Naive thymus-derived CD4-positive, alpha-beta T cell (primary cell): ENCODE data around the gene AAMDC. TPM values are rescaled to one million over a fixed set of nuclear protein-coding genes. Genes with fewer than 3 reads are reported as not detected.
"Not testable (repeated sequence)": the region's sequence is repeated elsewhere in the genome, so short reads cannot be mapped to it uniquely, and the experiment has no call there.

ENCODE experiments used
- ATAC-seq: fragments of 150-1000 bp; cut with Tn5 transposase; 2 replicates; pipeline ENCODE4 v1.10.0; 2021; ENCODE audit warnings: mild to moderate bottlenecking, moderate library complexity
- CTCF ChIA-PET: fragments of 350-600 bp; sonication (Branson Sonifier 250); formaldehyde crosslinking; loops from one replicate; lab custom pipeline; 2021; ENCODE audit warnings: antibody characterized with exemption; lab: Charles Lee
- POLR2A ChIA-PET: fragments of 350-600 bp; sonication (Branson Sonifier 250); formaldehyde crosslinking; loops from one replicate; lab custom pipeline; 2021; ENCODE audit warnings: antibody characterized with exemption, inconsistent platforms; lab: Charles Lee
- DNase-seq, 9 donors: peaks; one replicate each; pipeline versions ENCODE4 v3.0.0 to v3.0.0-alpha.2; 2020 to 2022; ENCODE audit warnings: mixed read lengths in 1 of 9
- H3K27ac ChIP-seq: one replicate; pipeline ENCODE4 v1.7.0; 2013; ENCODE audit warnings: mild to moderate bottlenecking, low read depth, low read length, moderate library complexity
- H3K27me3 ChIP-seq, 2 donors: one replicate each; pipeline ENCODE4 v1.7.0; 2013; ENCODE audit warnings: low read length in 2 of 2, mild to moderate bottlenecking in 2 of 2, moderate library complexity in 2 of 2; ENCODE audit not compliant: control insufficient read depth in 2 of 2, insufficient read depth in 2 of 2
- H3K36me3 ChIP-seq, 3 experiments: 1 replicate in 2 of 3; 2 replicates in 1 of 3; pipeline ENCODE4 v1.7.0; 2013; ENCODE audit warnings: low read length in 3 of 3, mild to moderate bottlenecking in 3 of 3, moderate library complexity in 1 of 3; ENCODE audit not compliant: insufficient read depth in 3 of 3, control insufficient read depth in 2 of 3
- H3K4me1 ChIP-seq, 2 donors: one replicate each; pipeline ENCODE4 v1.7.0; 2013; ENCODE audit warnings: low read length in 2 of 2, mild to moderate bottlenecking in 2 of 2, moderate library complexity in 1 of 2; ENCODE audit not compliant: control insufficient read depth in 2 of 2, insufficient read depth in 2 of 2
- H3K4me3 ChIP-seq: 2 replicates; pipeline ENCODE4 v1.7.0; 2013; ENCODE audit warnings: mild to moderate bottlenecking, low read length
- H3K9me3 ChIP-seq, 3 experiments: 1 replicate in 2 of 3; 2 replicates in 1 of 3; pipeline ENCODE4 v1.7.0; 2013; ENCODE audit warnings: low read length in 3 of 3; ENCODE audit not compliant: control insufficient read depth in 2 of 3
- H3K27ac Mint-ChIP-seq, 9 donors: one replicate each; pipeline ENCODE4 v1.8.0; 2020 to 2022; ENCODE audit warnings: mixed read lengths in 9 of 9, mild to moderate bottlenecking in 8 of 9, moderate library complexity in 5 of 9, inconsistent platforms in 2 of 9
- H3K27me3 Mint-ChIP-seq, 5 donors: one replicate each; pipeline ENCODE4 v1.8.0; 2021 to 2022; ENCODE audit warnings: mixed read lengths in 5 of 5, mild to moderate bottlenecking in 1 of 5
- H3K36me3 Mint-ChIP-seq, 5 donors: one replicate each; pipeline ENCODE4 v1.8.0; 2020 to 2022; ENCODE audit warnings: mixed read lengths in 5 of 5, mild to moderate bottlenecking in 3 of 5, inconsistent platforms in 1 of 5
- H3K4me1 Mint-ChIP-seq, 7 donors: one replicate each; pipeline ENCODE4 v1.8.0; 2020 to 2022; ENCODE audit warnings: mixed read lengths in 7 of 7, mild to moderate bottlenecking in 3 of 7, inconsistent platforms in 1 of 7
- H3K4me3 Mint-ChIP-seq, 10 donors: one replicate each; pipeline ENCODE4 v1.8.0; 2020 to 2022; ENCODE audit warnings: mild to moderate bottlenecking in 10 of 10, mixed read lengths in 10 of 10, moderate library complexity in 6 of 10, inconsistent platforms in 2 of 10
- H3K9me3 Mint-ChIP-seq, 11 donors: one replicate each; pipeline ENCODE4 v1.8.0; 2020 to 2022; ENCODE audit warnings: mixed read lengths in 11 of 11, mild to moderate bottlenecking in 4 of 11, inconsistent platforms in 1 of 11, moderate library complexity in 1 of 11
- intact Hi-C, 2 donors: fragments of 100-400 bp; cut with micrococcal nuclease; formaldehyde crosslinking; loops; one replicate each; pipeline ENCODE4 v1.15.1; 2023
- polyA plus RNA-seq, 2 donors: library from polyadenylated mRNA; unstranded; fragments of 300-500 nt; fragmentation: Illumina TruSeq; gene quantifications; one replicate each; pipeline ENCODE4 v1.2.3, GENCODE V29; 2021
- total RNA-seq, 6 experiments: library from RNA in 5 of 6; stranded (reverse) in 5 of 6; gene quantifications; 1 replicate in 5 of 6; 2 replicates in 1 of 6; pipeline ENCODE4 v1.2.3 and lab custom pipeline; 2021 to 2026

AAMDC gene
- total and polyA plus RNA-seq, 7 experiments from 2014 or later: 5.2 to 25.5 (median 8.6) TPM

DNA sequence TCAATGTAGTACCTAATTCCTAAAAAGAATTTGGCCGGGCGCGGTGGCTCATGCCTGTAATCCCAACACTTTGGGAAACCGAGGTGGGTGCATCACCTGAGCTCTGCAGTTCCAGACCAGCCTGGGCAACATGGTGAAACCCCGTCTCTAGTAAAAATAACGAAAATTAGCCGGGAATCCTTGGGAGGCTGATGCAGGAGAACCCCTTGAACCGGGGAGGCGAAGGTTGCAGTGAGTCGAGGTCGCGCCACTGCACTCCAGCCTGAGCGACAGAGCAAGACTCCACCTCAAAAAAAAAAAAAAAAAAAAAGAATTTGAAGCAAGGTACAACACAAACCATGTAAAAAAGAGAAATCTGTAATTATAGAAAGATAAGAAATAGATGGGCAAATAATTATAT, 1.2 kb downstream of the AAMDC start:
- H3K4me3 ChIP-seq, H3K9me3 Mint-ChIP-seq, DNase-seq, ATAC-seq, POLR2A ChIA-PET, H3K27me3 Mint-ChIP-seq, CTCF ChIA-PET, H3K27me3 ChIP-seq, H3K9me3 ChIP-seq, H3K27ac ChIP-seq, H3K27ac Mint-ChIP-seq, H3K36me3 Mint-ChIP-seq: not testable (repeated sequence)
- Mint-ChIP-seq H3K4me1 (peaks cover 15 to 35% (median 28%) of the 10 kb centered on the region in 7 donors), H3K4me3 (peak overlapping the region in 1 of 10 donors; percentile 5)
- intact Hi-C loops: loop anchor here (5.0 to 10.0 kb wide), 3 partner anchors 645 to 1377 kb away; partner anchors contain the start of genes ACER3 (in 1 of the 2) and EMSY (in 1 of the 2)
- Histone ChIP-seq H3K4me1 (peaks cover 19 to 25% of the 10 kb centered on the region in 2 donors), H3K36me3 (peaks cover 0 to 10% (median 0%) of the 10 kb centered on the region in 3 experiments)

DNA sequence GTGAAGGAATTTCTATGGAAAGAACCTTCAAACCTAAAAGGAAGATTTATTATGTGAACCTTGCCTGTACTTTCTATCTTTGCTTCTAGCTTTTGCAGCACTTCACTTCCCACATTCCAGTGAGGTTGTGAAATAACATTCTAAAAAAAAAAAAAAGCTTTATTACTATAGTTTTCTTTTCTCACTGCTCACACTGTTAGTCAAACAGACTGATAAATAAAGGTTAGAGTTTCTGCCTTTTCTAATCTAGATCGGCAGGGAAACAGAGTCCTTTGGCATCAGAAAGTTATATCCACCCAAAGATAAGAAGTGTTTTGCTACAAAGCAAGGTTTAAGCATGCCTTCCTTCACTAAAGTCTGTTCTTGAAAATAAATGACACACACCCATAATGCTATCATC, 2.8 kb downstream of the AAMDC start:
- CTCF ChIA-PET: no interaction called here
- no peaks in the 10 kb centered on the region for H3K27me3 ChIP-seq
- H3K4me3 Mint-ChIP-seq: no peak overlapping the region
- H3K9me3 ChIP-seq: no peaks in the 10 kb centered on the region
- no peak overlapping the region for H3K27ac Mint-ChIP-seq
- H3K36me3 Mint-ChIP-seq: peaks cover 0 to 1% (median under 1%) of the 10 kb centered on the region in 5 donors
- H3K27me3 Mint-ChIP-seq: peaks cover 0 to 2% (median 0%) of the 10 kb centered on the region in 5 donors
- POLR2A ChIA-PET: interaction anchor here (1.0 kb wide), 1 partner anchor 171 kb away, joined by 4 read pairs; the partner anchor contains the start of gene INTS4
- H3K27ac ChIP-seq: no peak overlapping the region
- H3K36me3 ChIP-seq: peaks cover 0 to 10% (median 0%) of the 10 kb centered on the region in 3 experiments
- no peak overlapping the region for H3K4me3 ChIP-seq
- H3K4me1 Mint-ChIP-seq: peaks cover 7 to 21% (median 14%) of the 10 kb centered on the region in 7 donors
- no peaks in the 10 kb centered on the region for H3K9me3 Mint-ChIP-seq
- H3K4me1 ChIP-seq: peaks cover 9 to 10% of the 10 kb centered on the region in 2 donors
- no peak for DNase-seq
- intact Hi-C loops: loop anchor here (5.0 to 10.0 kb wide), 3 partner anchors 644 to 1379 kb away; partner anchors contain the start of genes ACER3 (in 1 of the 2) and EMSY (in 1 of the 2)
- ATAC-seq: no peak

DNA sequence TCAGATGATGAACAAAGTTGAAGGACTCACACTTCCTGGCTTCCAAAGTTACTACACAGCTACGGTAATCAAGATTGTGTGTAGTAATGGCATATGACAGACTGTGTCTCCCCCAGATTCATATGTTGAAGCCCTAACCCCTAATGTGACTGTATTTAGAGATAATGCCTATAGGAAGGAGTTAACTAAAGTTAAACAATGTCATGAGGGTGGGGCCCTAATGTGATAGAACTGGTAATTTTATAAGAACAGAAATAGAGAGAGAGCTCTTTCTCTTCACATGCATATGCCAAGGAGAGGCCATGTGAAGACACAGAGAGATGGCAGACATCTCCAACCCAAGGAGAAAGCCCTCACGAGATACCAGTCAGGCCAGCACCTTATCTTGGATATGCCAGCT, 8.0 kb downstream of the AAMDC start:
- H3K27me3 Mint-ChIP-seq: no peaks in the 10 kb centered on the region
- H3K4me3 Mint-ChIP-seq: no peak overlapping the region
- Histone ChIP-seq H3K36me3 (no peaks in the 10 kb centered on the region), H3K27me3 (no peaks in the 10 kb centered on the region), H3K4me3 (no peak overlapping the region), H3K27ac (no peak overlapping the region), H3K4me1 (no peaks in the 10 kb centered on the region), H3K9me3 (no peaks in the 10 kb centered on the region)
- ChIA-PET CTCF (no interaction called here), POLR2A (no interaction called here)
- H3K27ac Mint-ChIP-seq: no peak overlapping the region
- no peak for DNase-seq
- H3K36me3 Mint-ChIP-seq: peaks cover 0 to 11% (median 4%) of the 10 kb centered on the region in 5 donors
- no peak for ATAC-seq
- intact Hi-C loops: loop anchor here in 1 of 2 donors (10.0 kb wide), 1 partner anchor 1384 kb away; the partner anchor contains the start of gene EMSY
- H3K4me1 Mint-ChIP-seq: peaks cover 0 to 2% (median 0%) of the 10 kb centered on the region in 7 donors
- peaks cover 0 to 4% (median 0%) of the 10 kb centered on the region in 11 donors for H3K9me3 Mint-ChIP-seq

DNA sequence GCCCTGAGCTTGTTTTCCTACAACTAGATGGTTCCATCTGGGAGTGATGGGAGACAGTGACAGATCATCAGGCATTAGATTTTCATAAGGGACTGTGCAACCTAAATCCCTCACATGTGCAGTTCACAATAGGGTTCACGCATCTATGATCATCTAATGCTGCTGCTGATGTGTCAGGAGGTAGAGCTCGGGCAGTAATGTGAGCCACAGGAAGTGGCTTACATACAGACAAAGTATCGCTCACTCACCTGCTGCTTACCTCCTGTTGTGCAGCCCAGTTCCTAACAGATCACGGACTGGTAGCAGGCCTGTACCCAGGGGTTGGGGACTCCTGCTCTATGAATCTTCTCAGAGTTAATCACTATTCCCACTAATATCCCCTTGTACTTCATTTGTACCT, 12.4 kb downstream of the AAMDC start:
- no peak for DNase-seq
- H3K27me3 ChIP-seq: no peaks in the 10 kb centered on the region
- no peaks in the 10 kb centered on the region for H3K36me3 ChIP-seq
- no peaks in the 10 kb centered on the region for H3K27me3 Mint-ChIP-seq
- no peak for ATAC-seq
- H3K4me3 ChIP-seq: no peak overlapping the region
- H3K9me3 ChIP-seq: no peaks in the 10 kb centered on the region
- peaks cover 0 to 4% (median 0%) of the 10 kb centered on the region in 11 donors for H3K9me3 Mint-ChIP-seq
- no peaks in the 10 kb centered on the region for H3K4me1 ChIP-seq
- ChIA-PET CTCF (no interaction called here), POLR2A (no interaction called here)
- H3K27ac Mint-ChIP-seq: no peak overlapping the region
- no peak overlapping the region for H3K27ac ChIP-seq
- peaks cover 0 to 2% (median 0%) of the 10 kb centered on the region in 7 donors for H3K4me1 Mint-ChIP-seq
- intact Hi-C loops: no loop called here
- no peak overlapping the region for H3K4me3 Mint-ChIP-seq
- peaks cover 0 to 13% (median 4%) of the 10 kb centered on the region in 5 donors for H3K36me3 Mint-ChIP-seq

DNA sequence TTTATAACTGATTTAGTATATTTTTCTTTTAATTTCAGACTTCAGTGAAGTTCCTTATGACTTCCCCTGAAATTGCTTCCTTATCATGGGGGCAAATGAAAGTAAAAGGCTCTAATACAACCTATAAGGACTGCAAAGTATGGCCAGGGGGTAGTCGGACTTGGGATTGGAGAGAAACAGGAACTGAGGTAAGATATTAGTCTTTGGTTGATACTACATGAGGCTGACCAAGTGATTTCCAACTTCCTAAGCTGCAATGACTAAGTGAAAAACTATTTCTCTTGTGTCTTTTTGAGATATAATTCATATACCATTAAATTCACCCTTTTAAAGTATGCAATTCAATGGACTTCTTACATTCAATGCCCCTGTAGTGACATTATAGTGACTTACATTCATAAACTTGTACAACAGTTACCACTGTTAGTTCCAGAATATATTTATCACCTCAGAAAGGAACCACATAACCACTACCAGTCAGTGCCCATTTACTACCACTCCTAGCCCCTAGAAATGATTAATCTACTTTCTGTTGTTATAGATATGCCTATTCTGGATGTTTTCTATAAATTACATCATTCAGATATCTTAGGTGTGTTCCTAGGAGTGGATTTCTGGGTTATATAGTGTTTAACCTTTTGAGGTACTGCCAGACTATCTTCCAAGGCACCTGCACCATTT, 21.6 kb downstream of the AAMDC start:
- Mint-ChIP-seq H3K27me3 (no peaks in the 10 kb centered on the region), H3K9me3 (peaks cover 0 to 48% (median 13%) of the 10 kb centered on the region in 11 donors), H3K4me1 (no peaks in the 10 kb centered on the region), H3K27ac (no peak overlapping the region), H3K36me3 (peaks cover 16 to 70% (median 61%) of the 10 kb centered on the region in 5 donors), H3K4me3 (no peak overlapping the region)
- ATAC-seq (no peak), DNase-seq (no peak)
- POLR2A ChIA-PET: no interaction called here
- CTCF ChIA-PET: no interaction called here
- peaks cover 0 to 12% (median 0%) of the 10 kb centered on the region in 3 experiments for H3K36me3 ChIP-seq
- intact Hi-C loops: no loop called here
- no peak overlapping the region for H3K27ac ChIP-seq
- no peaks in the 10 kb centered on the region for H3K9me3 ChIP-seq
- H3K4me3 ChIP-seq: no peak overlapping the region
- H3K4me1 ChIP-seq: no peaks in the 10 kb centered on the region
- H3K27me3 ChIP-seq: no peaks in the 10 kb centered on the region

DNA sequence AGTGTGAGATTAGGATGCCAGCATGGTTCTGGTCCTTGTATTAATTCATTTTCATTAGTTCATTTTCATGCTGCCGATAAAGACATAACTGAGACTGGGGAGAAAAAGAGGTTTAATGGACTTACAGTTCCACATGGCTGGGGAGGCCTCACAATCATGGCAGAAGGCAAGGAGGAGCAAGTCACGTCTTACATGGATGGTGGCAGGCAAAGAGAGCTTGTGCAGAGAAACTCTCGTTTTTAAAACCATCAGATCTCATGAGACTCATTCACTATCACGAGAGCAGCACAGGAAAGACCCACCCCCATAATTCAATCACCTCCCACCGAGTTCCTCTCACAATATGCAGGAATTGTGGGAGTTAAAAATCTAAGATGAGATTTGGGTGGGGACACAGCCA, 22.8 kb downstream of the AAMDC start:
- DNase-seq, H3K27me3 Mint-ChIP-seq, CTCF ChIA-PET, H3K9me3 ChIP-seq, intact Hi-C loops, H3K27me3 ChIP-seq, H3K27ac ChIP-seq, POLR2A ChIA-PET, ATAC-seq, H3K4me1 ChIP-seq, H3K4me3 ChIP-seq, H3K4me1 Mint-ChIP-seq, H3K4me3 Mint-ChIP-seq: not testable (repeated sequence)
- peak overlapping the region in 1 of 9 donors; percentile 60 for H3K27ac Mint-ChIP-seq
- H3K36me3 Mint-ChIP-seq: peaks cover 16 to 73% (median 69%) of the 10 kb centered on the region in 5 donors
- H3K36me3 ChIP-seq: peaks cover 0 to 12% (median 0%) of the 10 kb centered on the region in 3 experiments
- H3K9me3 Mint-ChIP-seq: peaks cover 0 to 48% (median 13%) of the 10 kb centered on the region in 11 donors
